Measurements from ENCODE around the gene ERC2.

The ERC2 gene

GRCh38 chr3:55648591-55649318 is 819.5 kb downstream of the ERC2 start:
- TF ChIP-seq, protein P1, sequence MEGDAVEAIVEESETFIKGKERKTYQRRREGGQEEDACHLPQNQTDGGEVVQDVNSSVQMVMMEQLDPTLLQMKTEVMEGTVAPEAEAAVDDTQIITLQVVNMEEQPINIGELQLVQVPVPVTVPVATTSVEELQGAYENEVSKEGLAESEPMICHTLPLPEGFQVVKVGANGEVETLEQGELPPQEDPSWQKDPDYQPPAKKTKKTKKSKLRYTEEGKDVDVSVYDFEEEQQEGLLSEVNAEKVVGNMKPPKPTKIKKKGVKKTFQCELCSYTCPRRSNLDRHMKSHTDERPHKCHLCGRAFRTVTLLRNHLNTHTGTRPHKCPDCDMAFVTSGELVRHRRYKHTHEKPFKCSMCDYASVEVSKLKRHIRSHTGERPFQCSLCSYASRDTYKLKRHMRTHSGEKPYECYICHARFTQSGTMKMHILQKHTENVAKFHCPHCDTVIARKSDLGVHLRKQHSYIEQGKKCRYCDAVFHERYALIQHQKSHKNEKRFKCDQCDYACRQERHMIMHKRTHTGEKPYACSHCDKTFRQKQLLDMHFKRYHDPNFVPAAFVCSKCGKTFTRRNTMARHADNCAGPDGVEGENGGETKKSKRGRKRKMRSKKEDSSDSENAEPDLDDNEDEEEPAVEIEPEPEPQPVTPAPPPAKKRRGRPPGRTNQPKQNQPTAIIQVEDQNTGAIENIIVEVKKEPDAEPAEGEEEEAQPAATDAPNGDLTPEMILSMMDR (IDR thresholded peaks at IDR 0.05), result no peak
- no peak for TF ChIP-seq ZFX (IDR thresholded peaks at IDR 0.05; ENCODE audit: borderline replicate concordance)
- no peak overlapping the region for H3K27ac ChIP-seq

DNA sequence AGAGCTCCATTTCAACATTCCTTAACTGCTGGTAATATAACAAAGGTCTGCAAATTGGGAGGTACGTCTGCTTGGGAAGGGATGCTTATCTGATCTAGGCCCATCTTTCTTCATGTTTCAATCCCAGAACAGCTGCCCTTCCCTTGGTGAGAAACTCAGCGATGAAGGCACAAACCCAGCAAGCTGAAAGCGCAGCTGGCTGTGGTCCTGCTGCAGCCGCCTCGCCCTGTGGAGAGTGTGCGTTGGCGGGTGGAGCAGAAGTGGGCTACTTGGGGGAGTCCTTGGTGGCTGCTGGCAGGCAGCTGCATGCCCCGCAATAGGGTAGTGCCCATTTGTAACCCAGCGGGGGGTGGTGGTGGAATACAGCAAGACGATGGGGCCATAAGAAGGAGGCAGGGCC is 820.6 kb downstream of the ERC2 start:
- no peak for TF ChIP-seq ZFX (IDR thresholded peaks at IDR 0.05; ENCODE audit: borderline replicate concordance)
- TF ChIP-seq, protein P1 (IDR thresholded peaks at IDR 0.05), result no peak
- no peak overlapping the region for H3K27ac ChIP-seq

DNA sequence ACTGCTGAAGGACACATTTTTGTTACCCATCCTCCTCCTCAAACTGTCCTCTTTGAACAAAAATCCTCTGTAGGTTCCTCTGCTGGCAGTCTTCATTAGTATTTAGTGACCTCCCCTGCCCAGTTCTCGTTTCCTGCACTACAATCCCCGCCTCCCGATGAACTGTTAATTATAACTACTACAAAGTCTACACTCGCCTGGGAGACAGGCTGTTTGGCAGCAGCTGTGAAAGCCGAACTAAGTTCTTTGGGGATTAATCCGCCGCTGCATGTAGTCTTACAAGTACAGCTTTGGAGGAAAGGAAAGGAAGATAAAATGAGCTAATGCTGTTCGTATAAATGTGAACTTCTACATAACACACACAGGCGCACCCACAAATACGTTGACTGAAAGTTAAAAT is 821.2 kb downstream of the ERC2 start:
- no peak overlapping the region for H3K27ac ChIP-seq
- TF ChIP-seq, protein P1 (IDR thresholded peaks at IDR 0.05), result no peak
- no peak for TF ChIP-seq ZFX (IDR thresholded peaks at IDR 0.05; ENCODE audit: borderline replicate concordance)

DNA sequence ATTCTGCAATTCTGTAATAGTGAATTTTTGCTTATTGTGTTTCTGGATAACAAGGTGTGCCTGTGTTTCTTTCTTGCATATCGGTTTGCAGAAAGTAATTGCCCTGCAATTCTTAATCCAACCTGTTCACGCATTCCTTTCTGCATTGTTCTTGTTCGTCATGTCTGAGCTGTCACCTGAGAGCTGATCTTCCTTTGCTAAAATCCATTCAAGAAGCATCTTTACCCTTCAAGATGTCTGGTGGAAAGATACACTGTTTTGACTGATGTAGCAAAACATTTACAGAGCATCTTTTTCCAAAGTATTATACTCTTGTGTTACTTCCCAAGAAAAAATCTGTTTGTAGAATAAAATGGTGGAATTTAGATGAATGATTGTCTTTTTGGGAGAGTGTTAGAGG is 822.1 kb downstream of the ERC2 start:
- no peak overlapping the region for H3K27ac ChIP-seq
- TF ChIP-seq, protein P1 (IDR thresholded peaks at IDR 0.05), result no peak
- TF ChIP-seq ZFX (IDR thresholded peaks at IDR 0.05; ENCODE audit: borderline replicate concordance), result no peak

DNA sequence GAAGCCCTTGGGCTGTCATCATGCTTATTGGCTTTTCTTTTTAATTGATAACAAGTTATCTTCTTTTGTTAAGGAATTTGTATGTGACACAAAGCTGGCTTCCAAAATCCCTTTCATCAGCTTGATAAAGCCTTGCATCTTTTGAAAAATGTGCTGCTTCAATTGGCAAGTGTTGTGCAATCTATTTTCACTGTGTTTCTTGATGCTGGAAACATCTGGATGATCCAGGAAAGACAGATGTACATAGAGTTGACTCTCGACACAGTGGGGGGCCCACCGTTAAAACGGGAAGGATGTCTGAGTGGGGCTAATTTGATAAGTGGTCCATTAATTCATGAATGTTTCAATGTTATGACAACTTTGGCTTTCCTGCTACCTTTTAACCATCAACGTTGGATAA is 822.8 kb downstream of the ERC2 start:
- TF ChIP-seq, protein P1 (IDR thresholded peaks at IDR 0.05), result no peak
- no peak for TF ChIP-seq ZFX (IDR thresholded peaks at IDR 0.05; ENCODE audit: borderline replicate concordance)
- no peak overlapping the region for H3K27ac ChIP-seq

DNA sequence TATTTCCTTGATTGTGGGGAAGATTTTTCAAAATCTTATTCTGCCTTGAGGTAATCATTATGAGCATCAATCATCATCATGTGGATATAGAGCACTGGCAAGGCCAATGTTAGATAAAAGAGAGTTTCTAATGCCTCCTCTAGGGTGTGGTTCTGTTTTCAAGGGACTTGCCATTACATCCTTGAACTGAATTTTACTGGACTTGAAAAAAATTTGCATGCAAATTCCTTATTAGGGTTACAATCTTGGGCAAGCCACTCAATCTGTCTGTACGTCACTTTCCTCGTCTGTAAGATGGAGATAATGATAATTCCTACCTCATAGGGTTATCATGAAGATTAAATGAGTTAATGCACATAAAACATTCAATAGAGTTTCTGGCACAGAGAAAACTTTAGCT is 825.0 kb downstream of the ERC2 start:
- no peak overlapping the region for H3K27ac ChIP-seq
- TF ChIP-seq, protein P1 (IDR thresholded peaks at IDR 0.05), result no peak
- TF ChIP-seq ZFX (IDR thresholded peaks at IDR 0.05; ENCODE audit: borderline replicate concordance), result no peak

- TF ChIP-seq, protein P1 (IDR thresholded peaks at IDR 0.05), result no peak
- no peak for TF ChIP-seq ZFX (IDR thresholded peaks at IDR 0.05; ENCODE audit: borderline replicate concordance)
- H3K27ac ChIP-seq, result no peak overlapping the region
Measured at GRCh38 chr3:55641964-55642363, 826.3 kb downstream of the ERC2 start.

Data from 22Rv1 (cell line).